ENCODE measurements around the gene PLCD1. TPM values are rescaled to one million over a fixed set of nuclear protein-coding genes. Genes with fewer than 3 reads are reported as not detected.

The PLCD1 gene
- total and polyA plus RNA-seq, 7 experiments from 2014 or later = 13.1 to 44.0 (median 38.6) TPM

DNA sequence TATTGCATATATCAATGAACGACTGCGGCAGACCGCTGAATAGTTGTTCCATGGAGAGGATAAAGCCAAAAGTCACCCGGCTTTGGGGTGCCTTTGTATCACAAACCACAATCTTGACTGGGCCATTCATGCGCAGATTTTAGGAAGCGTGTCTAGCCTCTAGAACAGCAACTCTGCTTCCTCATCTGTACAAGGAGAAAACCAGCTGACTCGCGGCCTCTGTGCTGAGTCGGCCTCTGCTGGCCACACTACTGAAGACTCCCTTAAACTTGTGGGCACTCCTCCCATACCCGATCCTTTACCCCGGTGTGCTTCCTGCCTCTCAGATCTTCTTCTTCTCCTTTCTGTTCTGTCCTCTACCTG lies 10.4 kb upstream of the PLCD1 start:
- POLR2A ChIA-PET = interaction anchor here (0.9 to 3.6 kb wide), 9 partner anchors 10 to 125 kb away, joined by 3 to 19 read pairs (median 7); partner anchors contain the start of genes ACAA1, OXSR1 and PLCD1
- peaks cover 0 to 6% (median 0%) of the 10 kb centered on the region in 5 donors for H3K27me3 Mint-ChIP-seq
- H3K27ac Mint-ChIP-seq = peak overlapping the region; percentile 89 to 97 (median 92)
- Histone ChIP-seq H3K4me1 (ENCODE audit: control insufficient read depth in 2 of 2, insufficient read depth in 2 of 2, low read length in 2 of 2) (peaks cover 8 to 26% of the 10 kb centered on the region in 2 donors), H3K27ac (ENCODE audit: low read depth, low read length) (peak overlapping the region; percentile 62), H3K36me3 (ENCODE audit: control insufficient read depth in 2 of 3, insufficient read depth in 3 of 3, low read length in 3 of 3) (no peaks in the 10 kb centered on the region), H3K9me3 (ENCODE audit: control insufficient read depth in 2 of 3, low read length in 3 of 3) (no peaks in the 10 kb centered on the region), H3K27me3 (ENCODE audit: control insufficient read depth in 2 of 2, insufficient read depth in 2 of 2, low read length in 2 of 2) (no peaks in the 10 kb centered on the region), H3K4me3 (ENCODE audit: low read length) (peak overlapping the region; percentile 62)
- H3K4me3 Mint-ChIP-seq = peak overlapping the region; percentile 71 to 92 (median 88)
- CTCF ChIA-PET = interaction anchor here (0.8 to 2.4 kb wide), 9 partner anchors 33 to 186 kb away, joined by 3 to 8 read pairs (median 4); no protein-coding TSS in a partner anchor
- H3K9me3 Mint-ChIP-seq = peaks cover 0 to 12% (median 0%) of the 10 kb centered on the region in 11 donors
- DNase-seq = peak; percentile 16 to 50 (median 35)
- peaks cover 20 to 38% (median 32%) of the 10 kb centered on the region in 7 donors for H3K4me1 Mint-ChIP-seq
- intact Hi-C loops (cut with micrococcal nuclease) = loop anchor here (1.0 to 5.0 kb wide), 8 partner anchors 36 to 1047 kb away; partner anchors contain the start of genes OXSR1 (in 2 of the 2), ACAA1 (in 1 of the 2), EPM2AIP1 (in 1 of the 2) and MLH1 (in 1 of the 2)
- ATAC-seq = peak; percentile 78
- peaks cover 0 to 20% (median 0%) of the 10 kb centered on the region in 5 donors for H3K36me3 Mint-ChIP-seq

DNA sequence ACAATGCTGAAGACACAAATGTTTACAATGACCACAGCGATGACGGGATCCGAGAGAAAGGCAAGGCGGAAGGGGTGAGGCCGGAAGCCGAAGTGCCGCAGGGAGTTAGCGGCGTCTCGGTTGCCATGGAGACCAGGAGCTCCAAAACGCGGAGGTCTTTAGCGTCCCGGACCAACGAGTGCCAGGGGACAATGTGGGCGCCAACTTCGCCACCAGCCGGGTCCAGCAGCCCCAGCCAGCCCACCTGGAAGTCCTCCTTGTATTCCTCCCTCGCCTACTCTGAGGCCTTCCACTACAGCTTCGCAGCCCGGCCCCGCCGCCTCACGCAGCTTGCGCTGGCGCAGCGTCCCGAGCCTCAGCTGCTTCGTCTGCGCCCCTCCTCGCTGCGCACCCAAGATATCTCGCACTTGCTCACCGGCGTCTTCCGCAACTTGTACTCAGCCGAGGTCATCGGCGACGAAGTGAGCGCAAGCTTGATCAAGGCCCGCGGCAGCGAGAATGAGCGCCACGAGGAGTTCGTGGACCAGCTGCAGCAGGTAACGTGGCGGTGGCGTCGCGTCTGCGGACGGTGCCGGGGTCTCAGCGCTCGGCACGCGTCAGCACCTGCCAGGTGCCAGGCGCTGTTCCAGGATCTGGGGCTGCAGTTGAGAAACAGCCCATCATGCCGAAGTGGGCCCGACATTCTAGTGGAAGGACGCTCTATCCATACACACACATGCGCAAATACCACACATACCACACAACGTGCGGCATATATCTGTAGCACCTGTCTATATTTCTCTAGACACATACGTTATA lies 9.9 kb upstream of the PLCD1 start, which contains the start of gene DLEC1:
DLEC1 (plus strand) TSS at position 108 of the 798 bp plus-strand sequence; CDS start at position 126, 18 bp downstream.
- Histone ChIP-seq H3K4me1 (ENCODE audit: control insufficient read depth in 2 of 2, insufficient read depth in 2 of 2, low read length in 2 of 2) (peaks cover 8 to 26% of the 10 kb centered on the region in 2 donors), H3K36me3 (ENCODE audit: control insufficient read depth in 2 of 3, insufficient read depth in 3 of 3, low read length in 3 of 3) (no peaks in the 10 kb centered on the region), H3K27me3 (ENCODE audit: control insufficient read depth in 2 of 2, insufficient read depth in 2 of 2, low read length in 2 of 2) (no peaks in the 10 kb centered on the region), H3K27ac (ENCODE audit: low read depth, low read length) (peak within 1 kb of the TSS; percentile 62), H3K9me3 (ENCODE audit: control insufficient read depth in 2 of 3, low read length in 3 of 3) (no peaks in the 10 kb centered on the region), H3K4me3 (ENCODE audit: low read length) (peak within 1 kb of the TSS; percentile 62)
- Mint-ChIP-seq H3K27me3 (peaks cover 0 to 7% (median 0%) of the 10 kb centered on the region in 5 donors), H3K4me1 (peaks cover 20 to 37% (median 32%) of the 10 kb centered on the region in 7 donors), H3K27ac (peak within 1 kb of the TSS; percentile 89 to 97 (median 92)), H3K4me3 (peak within 1 kb of the TSS; percentile 71 to 92 (median 88)), H3K9me3 (peaks cover 0 to 12% (median 0%) of the 10 kb centered on the region in 11 donors), H3K36me3 (peaks cover 0 to 20% (median 0%) of the 10 kb centered on the region in 5 donors)
- ChIA-PET CTCF (interaction anchor here (0.8 to 2.4 kb wide), 10 partner anchors 10 to 186 kb away, joined by 3 to 8 read pairs (median 4); partner anchors contain the start of gene PLCD1), POLR2A (interaction anchor here (0.5 to 3.6 kb wide), 15 partner anchors 9 to 1046 kb away, joined by 3 to 19 read pairs (median 4); partner anchors contain the start of genes ACAA1, EPM2AIP1, MLH1 and OXSR1)
- ATAC-seq (peak; percentile 72), DNase-seq (peak; percentile 56 to 86 (median 83))
- intact Hi-C loops (cut with micrococcal nuclease) = loop anchor here (1.0 to 5.0 kb wide), 7 partner anchors 35 to 1046 kb away; partner anchors contain the start of genes OXSR1 (in 2 of the 2), ACAA1 (in 1 of the 2), EPM2AIP1 (in 1 of the 2) and MLH1 (in 1 of the 2)

DNA sequence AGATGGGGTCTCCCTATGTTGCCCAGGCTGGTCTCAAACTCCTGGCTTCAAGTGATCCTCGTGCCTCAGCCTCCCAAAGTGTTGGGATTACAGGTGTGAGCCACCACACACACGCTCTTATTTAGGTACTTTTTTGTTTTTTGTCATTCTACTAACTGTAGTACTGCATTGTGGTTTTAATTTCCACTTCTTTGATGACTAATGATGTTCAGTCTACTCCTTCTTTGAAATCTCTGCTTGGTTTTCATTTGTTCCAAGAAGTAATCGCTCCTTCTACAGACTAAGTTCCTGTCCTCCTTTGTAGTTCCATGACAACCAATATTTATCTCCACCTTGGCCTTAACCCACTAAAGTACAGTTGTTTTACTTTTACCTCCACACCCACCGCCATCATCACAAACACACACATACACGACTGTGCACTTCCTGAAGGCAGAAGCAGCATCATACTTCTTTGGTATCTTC lies 9.0 kb upstream of the PLCD1 start:
- CTCF ChIA-PET = interaction anchor here (0.8 to 2.4 kb wide), 6 partner anchors 9 to 64 kb away, joined by 3 to 8 read pairs (median 4); partner anchors contain the start of gene PLCD1
- H3K4me3 ChIP-seq (ENCODE audit: low read length) = peak overlapping the region; percentile 62
- H3K27me3 Mint-ChIP-seq = peaks cover 1 to 8% (median 2%) of the 10 kb centered on the region in 5 donors
- H3K27ac Mint-ChIP-seq = peak overlapping the region; percentile 89 to 97 (median 92)
- H3K4me3 Mint-ChIP-seq = peak overlapping the region; percentile 71 to 92 (median 88)
- H3K9me3 ChIP-seq (ENCODE audit: control insufficient read depth in 2 of 3, low read length in 3 of 3) = no peaks in the 10 kb centered on the region
- H3K27me3 ChIP-seq (ENCODE audit: control insufficient read depth in 2 of 2, insufficient read depth in 2 of 2, low read length in 2 of 2) = no peaks in the 10 kb centered on the region
- peaks cover 0 to 20% (median 0%) of the 10 kb centered on the region in 5 donors for H3K36me3 Mint-ChIP-seq
- H3K27ac ChIP-seq (ENCODE audit: low read depth, low read length) = peak overlapping the region; percentile 62
- intact Hi-C loops (cut with micrococcal nuclease) = loop anchor here (1.0 to 5.0 kb wide), 5 partner anchors 44 to 1046 kb away; partner anchors contain the start of genes ACAA1 (in 1 of the 2), EPM2AIP1 (in 1 of the 2), MLH1 (in 1 of the 2) and SCN11A (in 1 of the 2)
- DNase-seq = peak in 1 of 9 donors; percentile 66
- peaks cover 8 to 26% of the 10 kb centered on the region in 2 donors for H3K4me1 ChIP-seq (ENCODE audit: control insufficient read depth in 2 of 2, insufficient read depth in 2 of 2, low read length in 2 of 2)
- H3K4me1 Mint-ChIP-seq = peaks cover 20 to 37% (median 32%) of the 10 kb centered on the region in 7 donors
- peak; percentile 48 for ATAC-seq
- POLR2A ChIA-PET = interaction anchor here (0.7 to 3.6 kb wide), 12 partner anchors 8 to 1045 kb away, joined by 3 to 19 read pairs (median 6); partner anchors contain the start of genes ACAA1, EPM2AIP1, MLH1 and OXSR1
- peaks cover 0 to 12% (median 0%) of the 10 kb centered on the region in 11 donors for H3K9me3 Mint-ChIP-seq
- no peaks in the 10 kb centered on the region for H3K36me3 ChIP-seq (ENCODE audit: control insufficient read depth in 2 of 3, insufficient read depth in 3 of 3, low read length in 3 of 3)

DNA sequence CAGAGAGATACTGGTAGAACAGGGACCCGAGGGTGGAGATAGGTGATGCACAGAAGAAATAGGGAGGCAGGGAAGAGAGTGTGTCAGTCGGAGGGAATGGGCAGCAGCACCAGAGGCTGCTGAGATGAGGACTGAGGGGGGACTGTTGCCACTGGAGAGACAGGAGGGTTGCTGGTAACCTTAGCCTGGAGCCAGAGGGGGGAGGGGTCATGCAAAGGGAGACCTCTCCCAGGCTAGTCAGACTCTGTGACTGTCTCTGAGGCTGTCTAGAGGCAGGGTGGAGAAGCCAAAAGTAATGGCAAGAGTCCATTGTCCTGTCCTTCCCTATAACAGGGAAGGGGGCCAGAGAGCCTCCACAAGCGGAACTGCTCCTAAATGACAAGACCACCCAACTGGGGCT lies 7.5 kb upstream of the PLCD1 start:
- peak overlapping the region in 8 of 9 donors; percentile 1 to 65 (median 31) for H3K27ac Mint-ChIP-seq
- CTCF ChIA-PET = no interaction called here
- peak overlapping the region in 1 of 10 donors; percentile 7 for H3K4me3 Mint-ChIP-seq
- Histone ChIP-seq H3K27me3 (ENCODE audit: control insufficient read depth in 2 of 2, insufficient read depth in 2 of 2, low read length in 2 of 2) (no peaks in the 10 kb centered on the region), H3K4me3 (ENCODE audit: low read length) (no peak overlapping the region), H3K9me3 (ENCODE audit: control insufficient read depth in 2 of 3, low read length in 3 of 3) (no peaks in the 10 kb centered on the region), H3K27ac (ENCODE audit: low read depth, low read length) (no peak overlapping the region), H3K36me3 (ENCODE audit: control insufficient read depth in 2 of 3, insufficient read depth in 3 of 3, low read length in 3 of 3) (no peaks in the 10 kb centered on the region), H3K4me1 (ENCODE audit: control insufficient read depth in 2 of 2, insufficient read depth in 2 of 2, low read length in 2 of 2) (peaks cover 8 to 26% of the 10 kb centered on the region in 2 donors)
- peaks cover 0 to 17% (median 0%) of the 10 kb centered on the region in 5 donors for H3K36me3 Mint-ChIP-seq
- ATAC-seq (no peak), DNase-seq (no peak)
- H3K4me1 Mint-ChIP-seq = peaks cover 23 to 37% (median 32%) of the 10 kb centered on the region in 7 donors
- POLR2A ChIA-PET = no interaction called here
- intact Hi-C loops (cut with micrococcal nuclease) = loop anchor here in 1 of 2 donors (5.0 kb wide), 1 partner anchor 1015 kb away; the partner anchor contains the start of genes SCN11A and WDR48
- H3K9me3 Mint-ChIP-seq = peaks cover 0 to 12% (median 0%) of the 10 kb centered on the region in 11 donors
- H3K27me3 Mint-ChIP-seq = peaks cover 4 to 16% (median 8%) of the 10 kb centered on the region in 5 donors

DNA sequence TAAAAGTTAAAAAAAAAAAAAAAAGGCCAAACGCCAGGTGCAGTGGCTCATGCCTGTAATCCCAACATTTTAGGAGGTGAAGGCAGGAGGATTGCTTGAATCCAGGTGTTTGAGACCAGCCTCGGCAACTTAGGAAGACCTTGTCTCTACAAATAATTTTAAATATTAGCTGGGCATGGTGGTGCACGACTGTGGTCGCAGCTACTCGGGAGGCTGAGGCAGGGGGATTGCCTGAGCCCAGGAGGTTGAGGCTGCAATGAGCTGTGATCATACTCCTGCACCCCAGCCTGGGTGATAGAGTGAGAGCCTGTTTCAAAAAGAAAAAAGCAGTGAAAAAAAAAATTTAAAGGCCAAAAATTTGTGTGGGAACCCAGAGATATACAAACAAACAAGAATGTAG lies 6.8 kb upstream of the PLCD1 start:
- H3K27ac Mint-ChIP-seq = peak overlapping the region in 6 of 9 donors; percentile 16 to 65 (median 31)
- peaks cover 0 to 17% (median 0%) of the 10 kb centered on the region in 5 donors for H3K36me3 Mint-ChIP-seq
- H3K4me3 ChIP-seq (ENCODE audit: low read length) = no peak overlapping the region
- DNase-seq (no peak), ATAC-seq (no peak)
- no peak overlapping the region for H3K4me3 Mint-ChIP-seq
- peaks cover 28 to 41% (median 35%) of the 10 kb centered on the region in 7 donors for H3K4me1 Mint-ChIP-seq
- H3K27me3 ChIP-seq (ENCODE audit: control insufficient read depth in 2 of 2, insufficient read depth in 2 of 2, low read length in 2 of 2) = no peaks in the 10 kb centered on the region
- peaks cover 0 to 12% (median 0%) of the 10 kb centered on the region in 11 donors for H3K9me3 Mint-ChIP-seq
- no peaks in the 10 kb centered on the region for H3K9me3 ChIP-seq (ENCODE audit: control insufficient read depth in 2 of 3, low read length in 3 of 3)
- no peak overlapping the region for H3K27ac ChIP-seq (ENCODE audit: low read depth, low read length)
- intact Hi-C loops (cut with micrococcal nuclease) = loop anchor here in 1 of 2 donors (5.0 kb wide), 1 partner anchor 1016 kb away; the partner anchor contains the start of genes SCN11A and WDR48
- ChIA-PET CTCF (no interaction called here), POLR2A (interaction anchor here (1.4 kb wide), 1 partner anchor 97 kb away, joined by 3 read pairs; no protein-coding TSS in a partner anchor)
- no peaks in the 10 kb centered on the region for H3K36me3 ChIP-seq (ENCODE audit: control insufficient read depth in 2 of 3, insufficient read depth in 3 of 3, low read length in 3 of 3)
- peaks cover 8 to 32% of the 10 kb centered on the region in 2 donors for H3K4me1 ChIP-seq (ENCODE audit: control insufficient read depth in 2 of 2, insufficient read depth in 2 of 2, low read length in 2 of 2)
- H3K27me3 Mint-ChIP-seq = peaks cover 4 to 16% (median 8%) of the 10 kb centered on the region in 5 donors

All from naive thymus-derived CD4-positive, alpha-beta T cell (primary cell).